OCI-LY1 (cell line): Measurements from ENCODE around the gene KDM2A.

Experiments
- CTCF ChIP-seq: fragments of 200-600 bp; sonication (generic), shearing (Covaris generic); IDR thresholded peaks from 2 replicates; pipeline ENCODE4 v1.5.1; 2017; ENCODE audit warnings: mild to moderate bottlenecking, antibody characterized with exemption, low read length, moderate library complexity, mixed read lengths
- EZH2 ChIP-seq: fragments of 200-600 bp; sonication (generic), shearing (Covaris generic); IDR thresholded peaks from 2 replicates; pipeline ENCODE4 v1.8.0; 2017; ENCODE audit warnings: borderline replicate concordance, mixed run types, mild to moderate bottlenecking, antibody characterized with exemption, low read length, moderate library complexity, mixed read lengths

- TF ChIP-seq CTCF: no peak
- no peak for TF ChIP-seq EZH2
These were observed 160.7 kb downstream of the KDM2A start for GRCh38 chr11:67279589-67280340.
